Urothelium cell line (cell line): ENCODE data around the gene VSIG10L.

Source experiments
- DNase-seq: peaks from one replicate; pipeline ENCODE4 v3.0.0; 2011; ENCODE audit warnings: low spot score, mixed read lengths
- FAIRE-seq: peaks from 2 replicates; lab custom pipeline; 2011; peaks lifted over from hg19 to GRCh38; lab: Jason Lieb, UNC

The VSIG10L gene

GRCh38 chr19:51339313-51339686 is 2.6 kb downstream of the VSIG10L start:
- FAIRE-seq (no peak), DNase-seq (peak; percentile 38)

- peak; percentile 93 for DNase-seq
- peak; percentile 50 for FAIRE-seq
These were observed 3.2 kb downstream of the VSIG10L start for GRCh38 chr19:51338563-51339312.

GRCh38 chr19:51337861-51338562 is 3.9 kb downstream of the VSIG10L start:
- no peak for DNase-seq
- FAIRE-seq: no peak

- FAIRE-seq (no peak), DNase-seq (no peak)
These were observed 4.6 kb downstream of the VSIG10L start for GRCh38 chr19:51337141-51337860.

- no peak for FAIRE-seq
These were observed 8.0 kb downstream of the VSIG10L start for GRCh38 chr19:51333836-51334460.

GRCh38 chr19:51331716-51332115 is 10.2 kb downstream of the VSIG10L start:
- FAIRE-seq: no peak
- no peak for DNase-seq

More at GRCh38 chr19:51333836-51334460, 8.0 kb downstream of the VSIG10L start:
- no peak for DNase-seq

GRCh38 chr19:51331193-51331592 is 10.7 kb downstream of the VSIG10L start:
- no peak for DNase-seq
- FAIRE-seq: no peak

GRCh38 chr19:51330366-51330765 is 11.6 kb downstream of the VSIG10L start:
- no peak for DNase-seq
- FAIRE-seq: no peak

- no peak for FAIRE-seq
- DNase-seq: no peak
These were observed 12.5 kb downstream of the VSIG10L start for GRCh38 chr19:51329411-51329810.

- DNase-seq (no peak), FAIRE-seq (no peak)
These were observed 14.6 kb downstream of the VSIG10L start for GRCh38 chr19:51327066-51328001.

GRCh38 chr19:51326216-51327065 is 15.5 kb downstream of the VSIG10L start:
- FAIRE-seq: no peak

GRCh38 chr19:51325161-51325976 is 16.6 kb downstream of the VSIG10L start:
- no peak for FAIRE-seq
- DNase-seq: no peak

More at GRCh38 chr19:51326216-51327065, 15.5 kb downstream of the VSIG10L start:
- DNase-seq: no peak

- DNase-seq (no peak), FAIRE-seq (no peak)
These were observed 17.8 kb downstream of the VSIG10L start for GRCh38 chr19:51324167-51324481.

GRCh38 chr19:51323481-51324166 is 18.3 kb downstream of the VSIG10L start:
- DNase-seq: no peak
- FAIRE-seq: peak; percentile 56

- FAIRE-seq: no peak
These were observed 20.1 kb downstream of the VSIG10L start for GRCh38 chr19:51321799-51322198.

GRCh38 chr19:51320280-51320657 is 21.7 kb downstream of the VSIG10L start:
- FAIRE-seq: no peak
- no peak for DNase-seq

More at GRCh38 chr19:51321799-51322198, 20.1 kb downstream of the VSIG10L start:
- DNase-seq: no peak

GRCh38 chr19:51319649-51320279 is 22.2 kb downstream of the VSIG10L start:
- DNase-seq (no peak), FAIRE-seq (no peak)
